Keratinocyte (primary cell): ENCODE data around the gene AK8. TPM values are rescaled to one million over a fixed set of nuclear protein-coding genes. Genes with fewer than 3 reads are reported as not detected.

Source experiments
- DNase-seq: peaks from one replicate; pipeline ENCODE4 v3.0.0-alpha.2; 2011; ENCODE audit warnings: low read depth, missing footprints, low spot score
- FAIRE-seq: peaks from 2 replicates; lab custom pipeline; 2011; peaks lifted over from hg19 to GRCh38; lab: Jason Lieb, UNC
- H2AFZ ChIP-seq: 2 replicates; pipeline ENCODE4 v1.6.0; 2012; ENCODE audit warnings: low read length, control low read depth, inconsistent platforms; ENCODE audit not compliant: control insufficient read depth
- H3K27ac ChIP-seq: 2 replicates; pipeline ENCODE4 v1.5.1; 2011; ENCODE audit warnings: low read length; ENCODE audit not compliant: control insufficient read depth, insufficient read depth
- H3K27me3 ChIP-seq: 3 replicates; pipeline ENCODE4 v1.6.0; 2011; ENCODE audit warnings: low read length; ENCODE audit not compliant: control insufficient read depth, insufficient read depth; ENCODE audit errors: extremely low read depth
- H3K36me3 ChIP-seq, 2 experiments: 2 replicates in 1 of 2; 3 replicates in 1 of 2; pipeline ENCODE4 v1.5.1; 2011; ENCODE audit warnings: low read length in 2 of 2, mild to moderate bottlenecking in 1 of 2; ENCODE audit not compliant: control insufficient read depth in 2 of 2, insufficient read depth in 2 of 2; ENCODE audit errors: extremely low read depth in 1 of 2
- H3K4me1 ChIP-seq: 3 replicates; pipeline ENCODE4 v1.5.1; 2011; ENCODE audit warnings: low read length; ENCODE audit not compliant: control insufficient read depth, insufficient read depth; ENCODE audit errors: extremely low read depth
- H3K4me2 ChIP-seq: 3 replicates; pipeline ENCODE4 v1.6.0; 2011; ENCODE audit warnings: low read depth, low read length; ENCODE audit not compliant: control insufficient read depth, insufficient read depth; ENCODE audit errors: extremely low read depth
- H3K4me3 ChIP-seq, 3 experiments: fragments of 200-600 bp in 1 of 3; sonication (generic) in 1 of 3; 2 replicates in 2 of 3; 3 replicates in 1 of 3; pipeline ENCODE4 v1.5.1; 2011 to 2016; ENCODE audit warnings: low read length in 3 of 3, mild to moderate bottlenecking in 3 of 3, control low read depth in 2 of 3, inconsistent platforms in 1 of 3, low read depth in 1 of 3, mixed read lengths in 1 of 3, mixed run types in 1 of 3, moderate library complexity in 1 of 3; ENCODE audit not compliant: control insufficient read depth in 2 of 3, insufficient read depth in 2 of 3; ENCODE audit errors: extremely low read depth in 1 of 3
- H3K79me2 ChIP-seq: 2 replicates; pipeline ENCODE4 v1.6.0; 2012; ENCODE audit warnings: low read length; ENCODE audit not compliant: control insufficient read depth, insufficient read depth
- H3K9ac ChIP-seq: 3 replicates; pipeline ENCODE4 v1.6.0; 2011; ENCODE audit warnings: low read length; ENCODE audit not compliant: control insufficient read depth, insufficient read depth; ENCODE audit errors: extremely low read depth
- H3K9me1 ChIP-seq: 3 replicates; pipeline ENCODE4 v1.6.0; 2011; ENCODE audit warnings: low read length; ENCODE audit not compliant: control insufficient read depth, insufficient read depth; ENCODE audit errors: extremely low read depth
- H3K9me3 ChIP-seq: 2 replicates; pipeline ENCODE4 v1.5.1; 2012; ENCODE audit warnings: low read depth, low read length; ENCODE audit not compliant: control insufficient read depth
- H4K20me1 ChIP-seq: 3 replicates; pipeline ENCODE4 v1.6.0; 2011; ENCODE audit warnings: low read length; ENCODE audit not compliant: control insufficient read depth, insufficient read depth; ENCODE audit errors: extremely low read depth
- EZH2 ChIP-seq: IDR thresholded peaks from one replicate; pipeline ENCODE4 v1.6.1; 2012; ENCODE audit warnings: inconsistent platforms, mild to moderate bottlenecking, low read length, moderate library complexity
- dilution Hi-C: fragments of 300-500 bp; cut with MboI; formaldehyde crosslinking; loops from one replicate; pipeline ENCODE4 v1.7.0; 2020; ENCODE audit warnings: low sequenced_read_pairs; ENCODE audit not compliant: extremely low pct_ligation_motif_present
- polyA plus RNA-seq, 5 experiments: library from polyadenylated mRNA; depleted of rRNA in 3 of 5; stranded (reverse) in 3 of 5; stranded (forward) in 1 of 5; unstranded in 1 of 5; fragments of >200 nt; gene quantifications; 1 replicate in 1 of 5; 2 replicates in 3 of 5; 3 replicates in 1 of 5; pipeline versions ENCODE4 v1.2.1 to v1.2.3, GENCODE V29; 2011 to 2012; ENCODE audit warnings: missing spikeins in 2 of 5, low read depth in 1 of 5, low replicate concordance in 1 of 5
- TF ChIP-seq, protein P1 (sequence below), 3 experiments: IDR thresholded peaks in 1 of 3; conservative IDR thresholded peaks in 1 of 3; optimal IDR thresholded peaks in 1 of 3; 2 replicates in 2 of 3; 3 replicates in 1 of 3; pipeline versions ENCODE3 to v1.5.1; 2011; ENCODE audit warnings: low read length in 3 of 3, mild to moderate bottlenecking in 3 of 3, moderate library complexity in 2 of 3, control low read depth in 1 of 3, inconsistent platforms in 1 of 3; ENCODE audit not compliant: insufficient read depth in 2 of 3; ENCODE audit errors: extremely low read depth in 1 of 3

The AK8 gene
- polyA plus RNA-seq, 1 donor (not counting 4 experiments of a cell fraction or from before 2014, with no cell fraction given), result 0.24 TPM

DNA sequence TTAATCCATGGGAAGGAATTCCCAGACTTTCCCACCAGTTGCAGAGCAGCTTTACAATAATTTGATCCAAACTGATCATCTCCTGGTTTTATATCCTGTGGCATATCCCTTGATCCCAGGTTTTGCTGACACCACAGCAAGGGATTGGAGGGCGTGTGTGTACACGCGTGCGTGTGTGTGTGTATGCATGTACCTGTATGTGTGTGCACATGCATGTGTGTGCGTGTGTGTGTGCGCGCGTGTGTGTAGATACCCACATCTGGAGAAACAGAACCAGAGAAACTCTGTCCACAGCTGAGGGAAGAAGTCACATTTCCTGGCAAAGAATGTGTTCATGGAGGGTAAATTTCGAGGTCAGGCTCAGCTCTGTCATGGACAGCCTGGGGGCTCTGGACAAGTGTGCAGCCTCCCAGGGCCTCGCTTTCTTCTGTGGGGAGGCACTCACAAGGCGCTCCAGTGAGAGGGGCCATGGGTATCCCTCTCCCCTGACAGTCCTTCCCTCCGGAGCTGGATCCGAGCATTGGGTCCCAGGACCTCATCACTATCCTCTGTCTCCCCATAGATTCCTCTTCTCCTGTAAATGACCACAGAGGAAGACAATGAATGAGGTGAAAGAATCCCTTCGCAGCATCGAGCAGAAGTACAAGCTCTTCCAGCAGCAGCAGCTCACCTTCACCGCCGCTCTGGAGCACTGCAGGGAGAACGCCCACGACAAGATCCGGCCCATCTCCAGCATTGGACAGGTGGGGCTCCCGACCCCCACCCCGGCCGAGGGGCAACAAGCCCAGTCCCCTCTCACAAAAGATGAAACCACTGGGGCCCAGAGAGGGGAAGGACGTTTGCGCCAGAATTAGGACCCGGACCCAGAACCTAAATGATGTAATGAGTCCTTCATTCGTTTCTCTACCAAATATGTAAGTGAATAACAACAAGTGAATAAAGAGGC is 5.5 kb upstream of the AK8 start:
- DNase-seq (no peak), FAIRE-seq (no peak)
- Histone ChIP-seq H3K9me3 (no peaks in the 10 kb centered on the region), H3K27ac (no peak overlapping the region), H3K4me1 (peaks cover 9% of the 10 kb centered on the region), H3K27me3 (no peaks in the 10 kb centered on the region), H4K20me1 (no peaks in the 10 kb centered on the region), H3K9ac (no peak overlapping the region), H2AFZ (no peak overlapping the region), H3K36me3 (peaks cover 0 to 3% of the 10 kb centered on the region in 2 experiments), H3K79me2 (no peaks in the 10 kb centered on the region), H3K4me2 (no peak overlapping the region), H3K9me1 (no peaks in the 10 kb centered on the region), H3K4me3 (no peak overlapping the region)
- dilution Hi-C loops, result no loop called here
- TF ChIP-seq, protein P1, sequence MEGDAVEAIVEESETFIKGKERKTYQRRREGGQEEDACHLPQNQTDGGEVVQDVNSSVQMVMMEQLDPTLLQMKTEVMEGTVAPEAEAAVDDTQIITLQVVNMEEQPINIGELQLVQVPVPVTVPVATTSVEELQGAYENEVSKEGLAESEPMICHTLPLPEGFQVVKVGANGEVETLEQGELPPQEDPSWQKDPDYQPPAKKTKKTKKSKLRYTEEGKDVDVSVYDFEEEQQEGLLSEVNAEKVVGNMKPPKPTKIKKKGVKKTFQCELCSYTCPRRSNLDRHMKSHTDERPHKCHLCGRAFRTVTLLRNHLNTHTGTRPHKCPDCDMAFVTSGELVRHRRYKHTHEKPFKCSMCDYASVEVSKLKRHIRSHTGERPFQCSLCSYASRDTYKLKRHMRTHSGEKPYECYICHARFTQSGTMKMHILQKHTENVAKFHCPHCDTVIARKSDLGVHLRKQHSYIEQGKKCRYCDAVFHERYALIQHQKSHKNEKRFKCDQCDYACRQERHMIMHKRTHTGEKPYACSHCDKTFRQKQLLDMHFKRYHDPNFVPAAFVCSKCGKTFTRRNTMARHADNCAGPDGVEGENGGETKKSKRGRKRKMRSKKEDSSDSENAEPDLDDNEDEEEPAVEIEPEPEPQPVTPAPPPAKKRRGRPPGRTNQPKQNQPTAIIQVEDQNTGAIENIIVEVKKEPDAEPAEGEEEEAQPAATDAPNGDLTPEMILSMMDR (optimal IDR thresholded peaks at IDR 0.05 in 1 of 3, IDR thresholded peaks at IDR 0.05 in 1 of 3, conservative IDR thresholded peaks at IDR 0.05 in 1 of 3; ENCODE audit: extremely low read depth in 1 of 3, insufficient read depth in 2 of 3, low read length in 3 of 3), result no peak
- no peak for TF ChIP-seq EZH2

DNA sequence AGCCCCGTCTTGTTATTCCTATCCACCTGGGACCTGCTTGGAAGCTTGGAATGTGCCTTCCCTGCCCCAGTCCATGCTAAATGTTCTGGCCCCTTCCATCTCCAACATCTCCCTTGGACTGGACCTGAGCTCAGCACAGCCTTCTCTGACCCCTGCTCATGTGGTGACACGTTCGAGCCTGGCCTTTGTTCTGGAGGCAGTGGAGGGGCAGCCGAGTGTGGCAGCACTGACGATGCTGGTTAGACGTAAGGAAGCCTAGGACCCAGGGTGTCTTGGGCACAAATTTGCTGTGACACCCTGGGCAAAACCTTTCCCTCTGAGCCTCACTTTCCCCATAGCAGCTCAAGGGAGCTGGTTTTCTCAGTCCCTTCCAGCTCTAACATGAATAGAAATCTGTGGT is 4.5 kb upstream of the AK8 start:
- Histone ChIP-seq H2AFZ (no peak overlapping the region), H3K9ac (no peak overlapping the region), H3K9me1 (no peaks in the 10 kb centered on the region), H3K79me2 (no peaks in the 10 kb centered on the region), H3K27me3 (no peaks in the 10 kb centered on the region), H3K4me1 (peaks cover 9% of the 10 kb centered on the region), H3K36me3 (peaks cover 0 to 3% of the 10 kb centered on the region in 2 experiments), H3K4me2 (no peak overlapping the region), H4K20me1 (no peaks in the 10 kb centered on the region), H3K27ac (no peak overlapping the region), H3K4me3 (no peak overlapping the region), H3K9me3 (no peaks in the 10 kb centered on the region)
- FAIRE-seq, result no peak
- no peak for DNase-seq
- dilution Hi-C loops, result no loop called here
- TF ChIP-seq, protein P1 (optimal IDR thresholded peaks at IDR 0.05 in 1 of 3, IDR thresholded peaks at IDR 0.05 in 1 of 3, conservative IDR thresholded peaks at IDR 0.05 in 1 of 3; ENCODE audit: extremely low read depth in 1 of 3, insufficient read depth in 2 of 3, low read length in 3 of 3), result no peak
- TF ChIP-seq EZH2, result no peak
